Gastrocnemius medialis (tissue), 4 donors: ENCODE data around the gene MYO9B.

ENCODE experiments used
- POLR2A ChIP-seq, 2 donors: fragments of 450-650 bp; IDR thresholded peaks; one replicate each; pipeline ENCODE4 v1.6.1; 2017; ENCODE audit warnings: antibody characterized with exemption in 2 of 2, mild to moderate bottlenecking in 2 of 2, moderate library complexity in 2 of 2
- TF ChIP-seq, protein P1 (sequence below), 5 experiments: fragments of 450-650 bp in 3 of 5; fragments of 200-600 bp in 2 of 5; sonication (generic) in 2 of 5; IDR thresholded peaks in 4 of 5; conservative IDR thresholded peaks in 1 of 5; 1 replicate in 4 of 5; 2 replicates in 1 of 5; pipeline ENCODE4 v1.5.1; 2016 to 2019; ENCODE audit warnings: antibody characterized with exemption in 5 of 5, mild to moderate bottlenecking in 3 of 5, moderate library complexity in 3 of 5

DNA sequence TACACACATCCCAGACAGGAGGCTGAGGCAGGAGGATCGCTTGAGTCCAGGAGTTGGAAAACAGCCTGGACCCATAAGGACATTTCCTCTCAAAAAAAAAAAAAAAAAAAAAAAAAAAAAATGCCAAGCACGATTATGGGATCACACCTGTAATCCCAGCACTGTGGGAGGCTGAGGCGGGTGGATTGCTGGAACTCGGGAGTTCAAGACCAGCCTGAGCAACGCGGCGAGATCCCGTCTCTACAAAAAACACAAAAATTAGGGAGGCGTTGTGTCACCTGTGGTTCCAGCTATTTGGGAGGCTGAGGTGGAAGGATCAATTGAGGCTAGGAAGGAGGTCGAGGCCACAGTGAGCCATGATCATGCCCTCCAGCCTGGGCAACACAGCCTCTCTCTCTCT is 149.5 kb downstream of the MYO9B start:
- TF ChIP-seq, protein P1, sequence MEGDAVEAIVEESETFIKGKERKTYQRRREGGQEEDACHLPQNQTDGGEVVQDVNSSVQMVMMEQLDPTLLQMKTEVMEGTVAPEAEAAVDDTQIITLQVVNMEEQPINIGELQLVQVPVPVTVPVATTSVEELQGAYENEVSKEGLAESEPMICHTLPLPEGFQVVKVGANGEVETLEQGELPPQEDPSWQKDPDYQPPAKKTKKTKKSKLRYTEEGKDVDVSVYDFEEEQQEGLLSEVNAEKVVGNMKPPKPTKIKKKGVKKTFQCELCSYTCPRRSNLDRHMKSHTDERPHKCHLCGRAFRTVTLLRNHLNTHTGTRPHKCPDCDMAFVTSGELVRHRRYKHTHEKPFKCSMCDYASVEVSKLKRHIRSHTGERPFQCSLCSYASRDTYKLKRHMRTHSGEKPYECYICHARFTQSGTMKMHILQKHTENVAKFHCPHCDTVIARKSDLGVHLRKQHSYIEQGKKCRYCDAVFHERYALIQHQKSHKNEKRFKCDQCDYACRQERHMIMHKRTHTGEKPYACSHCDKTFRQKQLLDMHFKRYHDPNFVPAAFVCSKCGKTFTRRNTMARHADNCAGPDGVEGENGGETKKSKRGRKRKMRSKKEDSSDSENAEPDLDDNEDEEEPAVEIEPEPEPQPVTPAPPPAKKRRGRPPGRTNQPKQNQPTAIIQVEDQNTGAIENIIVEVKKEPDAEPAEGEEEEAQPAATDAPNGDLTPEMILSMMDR (IDR thresholded peaks at IDR 0.05 in 4 of 5, conservative IDR thresholded peaks at IDR 0.05 in 1 of 5): no peak
- no peak for TF ChIP-seq POLR2A (IDR thresholded peaks at IDR 0.05)
